ENCODE measurements around the gene USP5.

GRCh38 chr12:6858799-6859198 lies 6.8 kb downstream of the USP5 start:
- TF ChIP-seq CTCF (conservative IDR thresholded peaks at IDR 0.05) (no peak), ZFX (IDR thresholded peaks at IDR 0.05) (no peak)

All from C4-2B (cell line).